Right forelimb (tissue), 1 donor: ENCODE data around the gene MEF2C.
"Not testable (repeated sequence)": the region's sequence is repeated elsewhere in the genome, so short reads cannot be mapped to it uniquely, and the experiment has no call there.

Experiments used
- DNase-seq: peaks from one replicate; pipeline ENCODE4 v3.0.0-alpha.2; 2018

MEF2C gene

DNA sequence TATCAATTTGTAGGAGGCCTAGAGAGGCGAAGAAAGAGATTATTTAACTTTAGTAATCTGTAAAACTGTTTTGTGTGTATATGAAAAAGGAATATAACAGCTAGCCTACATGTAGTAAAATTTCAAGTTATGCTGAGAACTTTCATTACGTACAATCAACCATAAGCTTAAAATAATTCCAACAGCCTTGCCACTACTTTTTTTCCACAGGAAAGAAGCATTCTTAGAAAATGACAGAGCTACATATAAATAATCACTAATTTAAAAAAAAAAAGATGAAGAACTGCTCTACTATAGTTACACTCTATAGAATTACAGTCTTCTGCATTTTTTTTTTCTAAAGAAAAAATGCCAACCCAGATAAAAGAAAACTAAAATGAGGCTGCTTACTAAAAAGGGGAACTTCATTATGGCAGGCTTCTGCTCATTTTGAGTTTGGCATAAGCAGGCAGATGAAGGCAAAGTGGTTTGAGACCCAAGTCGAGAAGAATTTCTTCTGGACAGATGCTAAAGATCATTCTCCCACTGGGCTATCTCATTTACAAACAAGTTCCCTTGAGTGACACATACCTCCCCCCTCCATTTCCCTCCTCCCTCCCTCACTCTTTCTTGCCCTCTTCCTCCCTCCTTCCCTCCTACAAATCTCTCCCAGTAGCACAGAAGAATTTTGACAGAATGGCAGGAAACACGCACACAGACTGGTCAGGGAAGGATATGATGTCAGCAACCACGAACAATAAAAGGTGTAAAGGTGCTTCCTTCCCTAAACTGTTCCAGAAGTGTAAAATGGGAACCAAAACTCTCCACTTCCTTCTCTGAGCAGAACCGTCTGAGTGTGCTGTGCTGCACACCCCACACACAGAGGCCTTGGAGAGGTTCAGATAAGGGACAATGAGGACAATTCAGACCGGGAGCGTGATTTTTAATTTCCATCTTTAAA lies 56.1 kb downstream of the MEF2C start:
- DNase-seq: no peak

DNA sequence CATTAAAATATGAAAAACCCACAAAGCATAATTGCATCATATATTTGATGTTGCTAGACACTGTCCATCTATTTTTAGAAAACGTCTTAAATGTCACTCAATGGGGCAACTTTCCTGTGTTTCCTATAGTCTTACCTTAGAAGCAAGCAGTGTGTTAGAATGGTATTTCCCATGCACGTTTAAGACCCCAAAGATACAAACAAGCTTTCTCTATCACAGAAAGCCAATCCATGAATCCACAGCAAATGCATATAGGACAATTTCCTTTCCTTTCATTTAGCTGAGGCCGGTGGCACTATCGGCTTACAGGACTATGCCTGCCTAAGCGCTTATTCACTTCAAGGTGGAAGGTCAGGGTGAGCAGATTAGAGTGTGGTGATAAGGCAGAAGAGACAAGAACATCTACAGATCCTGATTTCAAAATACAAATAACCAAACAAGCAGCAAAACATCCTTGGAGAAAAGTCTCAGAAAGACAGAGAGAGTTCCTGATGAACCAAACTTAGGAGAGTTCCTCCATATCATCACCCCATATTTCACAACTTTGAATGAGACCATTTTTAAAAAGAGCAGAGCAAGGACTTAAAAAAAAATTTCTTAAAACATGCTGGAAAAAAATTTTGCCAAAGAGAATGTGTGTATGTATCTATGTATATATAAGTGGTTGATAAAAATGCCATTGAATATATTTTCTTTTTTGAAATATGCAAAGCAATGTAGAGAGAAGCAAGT lies 57.2 kb downstream of the MEF2C start:
- DNase-seq: no peak

DNA sequence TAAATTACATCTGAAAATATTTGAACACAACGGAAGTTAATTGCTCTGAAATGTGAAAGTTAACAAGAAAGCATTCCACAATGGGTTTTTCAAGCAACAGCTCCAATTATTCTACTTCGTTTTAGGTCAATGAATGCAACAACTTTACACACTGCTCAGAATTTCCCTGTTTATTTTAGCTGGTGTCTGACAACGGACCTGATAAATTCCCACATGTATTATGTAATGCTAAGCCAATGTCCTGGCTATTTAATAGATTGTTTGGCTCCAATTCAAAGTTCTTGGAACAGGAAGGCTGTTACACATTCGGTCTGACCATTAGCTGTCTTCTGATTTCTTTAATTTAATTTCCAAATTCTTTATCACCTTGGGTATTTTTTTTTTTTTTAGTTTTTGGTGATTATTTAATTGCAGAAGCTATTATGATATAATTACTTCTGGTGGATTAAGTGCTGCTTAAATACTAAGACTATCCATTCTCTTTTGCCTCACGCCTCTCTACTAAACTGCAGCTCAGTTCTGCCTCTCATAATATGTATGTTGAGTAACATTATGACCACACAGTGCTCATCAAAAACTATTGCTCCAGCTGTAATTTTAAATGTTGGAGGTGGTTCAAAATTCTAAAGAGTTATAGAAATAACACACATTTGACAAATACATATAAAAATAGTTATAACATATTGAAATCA lies 57.9 kb downstream of the MEF2C start:
- DNase-seq: no peak

DNA sequence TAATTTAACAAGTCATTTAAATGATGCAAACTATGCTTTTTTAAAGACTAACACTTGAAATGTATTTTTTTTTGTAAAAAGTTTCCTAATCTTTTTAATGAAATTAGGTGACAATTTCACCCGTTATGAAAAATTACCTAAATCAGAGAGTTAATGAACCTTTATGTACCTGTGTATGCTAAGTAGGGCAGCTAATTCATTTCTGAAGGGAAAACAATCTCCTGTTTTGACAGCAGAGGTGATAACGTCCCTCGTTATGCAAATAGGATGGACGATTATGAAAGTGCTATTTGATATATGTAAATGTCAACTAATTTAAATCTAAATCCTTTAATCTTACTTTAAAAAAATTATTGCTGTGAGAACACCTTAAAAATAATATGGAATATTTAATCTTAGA lies 58.8 kb downstream of the MEF2C start:
- DNase-seq: no peak

DNA sequence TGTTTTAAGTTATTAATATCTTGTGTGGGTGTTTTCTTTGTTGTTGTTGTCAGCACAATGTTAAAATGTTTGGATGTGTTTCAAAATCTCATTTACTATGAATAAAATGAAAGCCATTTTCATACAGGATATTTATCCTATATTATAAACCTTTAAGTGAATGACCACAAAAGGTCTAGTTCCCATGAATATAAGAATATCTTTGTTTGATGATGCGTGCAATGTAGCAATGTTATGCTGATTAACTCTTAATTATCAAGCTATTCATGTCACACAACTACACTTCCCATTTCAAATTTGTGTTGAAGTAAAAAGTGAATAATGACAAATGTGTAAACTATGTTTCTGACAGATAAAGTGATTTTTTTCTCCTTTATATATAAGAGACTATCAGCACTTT lies 59.8 kb downstream of the MEF2C start:
- DNase-seq: no peak

DNA sequence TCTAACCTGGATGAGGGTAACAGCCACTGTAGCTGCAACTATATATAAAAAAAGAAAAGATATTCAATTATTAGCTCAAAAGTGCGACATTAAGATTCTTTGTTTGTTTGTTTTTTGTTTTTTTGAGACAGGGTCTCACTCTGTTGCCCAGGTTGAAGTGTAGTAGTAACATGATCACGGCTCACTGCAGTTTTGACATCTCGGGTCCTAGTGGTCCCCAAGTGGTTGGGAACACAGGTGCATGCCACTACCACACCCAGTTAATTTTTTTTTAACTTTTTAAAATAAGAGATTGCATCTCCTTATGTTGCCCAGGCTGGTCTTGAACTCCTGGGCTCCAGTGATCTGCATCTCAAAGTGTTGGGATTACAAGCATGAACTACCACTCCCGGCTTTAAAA lies 61.8 kb downstream of the MEF2C start:
- no peak for DNase-seq

DNA sequence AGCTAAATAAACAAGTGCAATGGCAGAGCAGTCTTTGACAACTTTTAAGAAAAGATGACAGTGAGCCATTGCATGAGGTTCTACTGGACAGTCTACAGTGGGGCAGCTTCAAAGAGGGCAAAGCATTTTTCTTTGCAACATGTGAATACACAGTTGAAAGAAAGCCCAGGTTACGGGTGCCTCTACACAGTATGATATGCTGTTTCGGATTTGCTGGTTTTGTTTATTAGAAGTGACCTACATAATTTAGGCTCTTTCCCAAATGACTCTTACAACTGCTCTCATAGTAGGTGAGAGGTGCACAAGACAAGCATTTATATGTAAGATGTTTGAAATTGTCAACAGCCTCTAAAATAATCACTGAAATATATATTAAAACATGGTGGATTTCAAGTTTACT lies 62.4 kb downstream of the MEF2C start:
- DNase-seq: no peak

DNA sequence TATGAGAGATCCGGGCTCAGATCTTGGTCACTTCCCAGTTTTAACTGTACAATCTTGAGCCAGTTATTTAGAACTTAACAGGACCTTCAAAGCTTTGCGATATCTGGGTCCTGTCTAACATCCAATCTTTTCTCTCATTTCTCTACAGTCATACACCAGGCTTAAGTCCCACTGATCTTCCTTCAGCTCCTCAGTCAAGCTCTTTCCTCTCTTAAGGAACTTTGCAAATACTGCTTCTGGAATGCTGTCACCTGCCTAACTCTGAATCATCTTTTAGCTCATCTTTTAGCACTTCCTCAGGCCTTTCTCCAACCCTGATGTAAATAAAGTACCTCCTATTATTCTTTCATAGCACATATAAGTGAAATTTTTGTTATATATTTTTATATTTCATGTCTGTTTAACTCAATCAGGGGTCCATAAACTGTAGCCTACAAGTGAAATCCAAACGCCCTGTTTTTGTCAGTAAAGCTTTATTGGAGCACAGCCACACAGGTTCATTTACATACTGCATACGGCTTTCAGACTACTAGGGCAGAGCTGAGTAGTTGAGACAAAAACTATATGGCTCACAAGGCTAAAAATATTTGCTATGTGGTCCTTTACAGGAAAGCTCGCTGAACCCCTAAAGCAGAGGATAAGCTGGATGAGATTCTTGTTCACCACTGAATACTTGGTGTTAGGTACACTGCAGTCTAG lies 63.5 kb downstream of the MEF2C start:
- no peak for DNase-seq

DNA sequence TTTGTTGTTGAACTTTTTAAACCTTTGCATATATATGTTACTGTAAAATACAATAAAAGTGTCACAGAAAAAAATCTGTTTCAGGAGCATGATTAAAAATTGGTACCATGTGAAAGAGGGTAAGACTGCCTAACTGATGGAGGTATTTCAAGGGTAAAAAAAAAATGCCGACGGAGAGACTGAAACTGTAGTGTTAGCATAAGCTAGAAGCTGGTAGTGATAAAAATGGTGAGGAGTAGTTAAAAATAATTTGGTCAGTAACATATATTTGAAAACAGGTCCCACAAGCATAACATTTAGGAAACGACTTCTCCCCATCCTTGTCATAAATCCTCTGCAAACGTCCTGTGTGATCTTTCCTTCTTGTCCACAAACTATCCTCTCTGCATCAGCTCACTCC lies 64.7 kb downstream of the MEF2C start:
- no peak for DNase-seq

DNA sequence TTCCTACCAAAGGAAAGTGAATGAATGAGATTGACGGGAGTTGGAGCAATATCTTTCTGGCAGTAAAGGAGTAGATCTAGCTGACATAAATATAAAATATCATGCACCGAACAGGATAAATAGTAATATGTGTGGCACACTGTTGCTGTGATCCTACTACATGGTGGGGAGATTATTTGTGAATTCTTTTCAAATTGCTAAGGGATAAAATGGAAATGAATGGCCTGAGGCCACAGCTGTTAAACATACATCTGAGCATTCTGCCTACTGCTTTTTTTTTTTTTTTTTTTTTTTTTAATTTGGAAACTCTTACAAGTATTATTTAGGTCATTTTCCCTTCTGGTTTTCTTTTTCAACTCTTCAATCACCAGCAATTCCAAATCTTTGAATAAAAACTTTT lies 66.8 kb downstream of the MEF2C start:
- no peak for DNase-seq

DNA sequence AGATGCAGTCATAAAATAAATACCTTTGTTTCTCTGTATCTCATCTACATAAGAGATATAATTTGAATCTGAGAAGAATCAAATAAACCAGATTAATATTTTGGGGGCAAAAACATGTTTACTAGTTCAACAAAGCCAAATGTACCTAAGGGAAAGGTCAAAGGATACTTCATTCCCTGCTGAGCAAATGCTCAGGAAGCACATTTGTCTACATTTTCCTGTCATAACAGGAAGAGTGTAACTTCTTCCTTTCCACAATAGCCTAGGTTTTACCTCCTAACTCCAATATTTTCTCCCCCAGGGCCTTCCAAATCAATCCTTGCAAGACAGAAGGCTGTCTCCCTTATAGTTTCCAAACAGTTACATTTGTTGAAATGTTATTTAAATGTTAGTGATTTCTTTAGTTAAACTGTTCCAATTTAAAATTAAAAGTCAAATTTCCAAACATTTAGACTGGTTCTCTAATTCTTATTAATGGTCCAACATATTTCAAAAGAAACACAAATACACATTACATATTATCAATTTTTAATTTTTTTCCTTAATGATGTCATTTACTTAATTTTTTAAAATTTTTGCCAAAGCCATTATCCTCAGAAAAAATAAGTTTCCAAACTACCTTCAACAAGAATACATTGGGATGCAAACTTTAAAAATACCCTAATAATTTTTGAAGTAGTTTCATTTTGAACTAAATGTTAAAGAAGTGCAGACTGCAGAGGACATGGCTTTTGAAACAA lies 67.8 kb downstream of the MEF2C start:
- DNase-seq: no peak

DNA sequence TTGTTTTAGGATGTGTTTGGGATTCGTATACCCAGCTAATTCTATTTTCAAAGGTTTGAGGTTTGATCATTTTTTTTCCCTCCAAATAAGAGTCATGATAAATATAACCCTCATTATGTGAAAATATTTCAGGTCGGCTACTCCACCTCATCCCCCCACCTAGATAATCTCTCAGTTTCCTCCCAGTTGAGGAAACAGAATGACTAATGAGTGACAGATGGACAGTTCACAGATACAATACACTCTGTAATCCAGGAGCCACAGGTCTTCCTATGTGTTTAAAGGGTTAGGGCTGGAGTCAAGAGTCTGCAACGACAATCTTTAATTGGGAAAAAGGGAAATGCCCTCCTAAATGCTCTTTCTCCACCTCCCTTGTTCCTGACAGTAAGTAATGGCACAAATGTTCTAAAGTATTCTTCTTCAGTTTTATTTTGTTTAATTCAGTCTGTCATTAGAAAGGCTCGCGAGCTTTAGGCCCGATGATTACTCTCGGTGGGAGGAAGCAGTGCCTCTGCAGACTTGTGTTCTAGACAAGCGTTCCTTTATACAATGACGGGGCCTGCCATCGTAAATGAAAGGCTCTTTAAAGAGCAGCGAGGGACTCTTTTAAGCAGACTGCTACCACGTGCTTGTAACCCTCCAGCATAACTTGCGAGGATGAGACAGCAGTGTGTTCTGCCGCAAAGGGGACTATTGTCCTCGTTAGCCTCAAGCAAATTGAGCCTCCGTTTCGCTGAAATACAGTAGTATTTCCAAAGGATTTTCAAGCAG lies 69.0 kb downstream of the MEF2C start:
- no peak for DNase-seq

DNA sequence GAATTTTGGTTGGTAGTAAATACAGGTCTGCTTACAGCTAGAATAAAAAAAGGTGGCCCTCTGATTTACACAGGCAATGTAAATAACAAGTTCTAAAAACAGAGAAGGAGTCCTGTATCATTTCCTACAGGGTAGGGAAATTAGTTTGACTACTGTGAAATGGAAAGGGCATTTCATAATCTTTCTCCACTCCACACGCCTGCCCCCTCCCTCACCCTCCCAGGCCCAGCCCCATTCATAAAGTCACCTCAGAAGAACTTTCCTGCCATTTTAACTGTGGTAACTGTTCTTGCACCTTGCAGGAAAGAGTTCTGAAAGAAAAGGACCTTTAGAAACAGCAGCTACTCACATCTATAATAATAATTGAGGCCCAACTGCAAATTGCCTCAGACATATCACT lies 69.7 kb downstream of the MEF2C start:
- DNase-seq: no peak

DNA sequence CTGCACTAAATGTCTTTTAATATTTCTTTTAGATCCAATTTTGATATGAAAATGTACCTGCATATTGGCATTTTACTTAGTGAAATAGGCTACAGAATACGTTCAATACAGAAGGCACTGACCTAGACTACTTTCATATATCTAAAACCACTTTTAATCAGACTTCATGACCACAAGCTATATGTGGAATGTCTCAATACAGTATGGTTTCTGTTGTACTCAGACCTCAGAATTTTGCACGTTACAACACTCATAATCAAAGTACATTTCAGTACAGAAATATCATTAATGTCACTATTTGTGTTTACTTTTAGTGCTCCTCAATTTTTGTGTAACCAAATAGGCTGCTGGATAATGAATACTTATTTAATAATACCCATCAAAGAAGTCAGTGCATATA lies 74.8 kb downstream of the MEF2C start:
- DNase-seq: no peak

DNA sequence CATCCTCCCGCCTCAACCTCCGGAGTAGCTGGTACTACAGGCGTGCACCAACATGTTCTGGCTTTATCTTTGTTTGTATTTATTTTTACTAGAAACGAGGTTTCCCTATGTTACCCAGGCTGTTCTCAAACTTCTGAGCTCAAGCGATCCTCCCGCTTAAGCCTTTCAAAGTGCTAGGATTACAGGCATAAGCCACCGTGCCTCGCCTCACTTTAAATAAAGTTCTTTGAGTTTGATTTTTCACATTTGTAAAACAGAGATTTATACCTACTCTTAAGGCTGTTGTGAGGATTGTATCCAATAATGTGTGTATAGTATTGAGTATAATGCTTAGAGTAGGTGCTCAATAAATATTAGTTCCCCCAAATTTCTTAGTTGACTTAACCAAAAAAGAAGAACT lies 75.7 kb downstream of the MEF2C start:
- no peak for DNase-seq

DNA sequence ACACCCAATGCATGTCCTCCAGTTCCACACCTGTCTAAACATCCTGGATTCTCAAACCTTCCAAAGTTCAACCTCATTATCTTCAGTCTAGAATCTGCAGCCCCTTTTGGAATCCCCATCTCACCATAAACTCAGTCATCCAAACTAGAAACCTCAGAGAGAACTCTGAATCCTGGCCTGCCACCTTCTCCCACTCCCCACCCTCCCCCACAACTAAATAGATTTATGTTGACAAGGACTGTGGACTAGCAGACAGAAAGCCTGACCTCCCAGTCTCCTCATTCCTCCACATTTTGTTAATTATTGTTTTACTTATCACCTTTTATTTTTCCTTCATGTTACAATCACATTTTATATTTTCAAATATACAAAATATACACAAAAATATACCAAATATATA lies 76.6 kb downstream of the MEF2C start:
- no peak for DNase-seq

DNA sequence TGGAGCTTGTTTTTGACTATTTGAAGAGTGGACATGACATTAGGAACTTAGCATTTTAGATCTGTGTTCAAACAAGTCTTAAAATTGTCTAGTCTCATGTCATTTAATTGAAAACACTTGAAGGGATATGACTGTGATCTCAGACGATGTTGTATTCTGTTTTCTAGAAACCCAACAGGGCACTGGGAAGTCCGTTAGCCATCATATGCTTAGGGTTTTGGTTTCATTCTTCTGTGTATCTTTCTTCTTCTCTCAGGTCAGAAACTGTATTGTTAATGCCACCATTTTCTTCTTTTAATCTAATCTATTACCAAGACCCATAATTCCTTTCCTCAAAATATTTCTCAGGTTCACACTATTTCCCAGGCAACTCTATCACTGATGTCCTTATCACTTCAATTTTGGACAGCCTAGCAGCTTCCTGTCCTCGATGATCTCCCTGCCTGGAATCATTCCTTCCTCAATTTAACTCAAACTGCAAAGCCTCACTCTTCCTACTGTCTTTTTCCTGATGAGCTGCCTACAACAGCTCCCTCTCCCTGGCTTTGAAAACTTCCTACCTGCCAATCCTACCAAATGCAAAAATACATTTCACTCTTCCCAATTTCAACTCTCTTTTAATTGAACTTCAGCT lies 77.7 kb downstream of the MEF2C start:
- DNase-seq: no peak

DNA sequence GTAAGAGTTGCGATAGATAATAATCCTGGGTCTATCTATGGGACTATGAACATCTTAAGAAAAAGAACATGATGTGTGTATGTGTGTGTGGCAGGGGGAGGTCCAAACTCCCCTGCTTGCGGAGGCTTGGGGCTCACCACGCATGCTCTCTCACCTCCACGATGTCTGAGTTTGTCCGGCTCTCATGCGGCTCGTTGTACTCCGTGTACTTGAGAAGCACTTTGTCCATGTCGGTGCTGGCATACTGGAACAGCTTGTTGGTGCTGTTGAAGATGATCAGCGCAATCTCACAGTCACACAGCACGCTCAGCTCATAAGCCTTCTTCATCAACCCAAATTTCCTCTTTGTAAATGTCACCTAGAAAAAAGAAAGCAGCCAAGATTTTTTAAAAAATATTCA lies 78.5 kb downstream of the MEF2C start:
- no peak for DNase-seq

DNA sequence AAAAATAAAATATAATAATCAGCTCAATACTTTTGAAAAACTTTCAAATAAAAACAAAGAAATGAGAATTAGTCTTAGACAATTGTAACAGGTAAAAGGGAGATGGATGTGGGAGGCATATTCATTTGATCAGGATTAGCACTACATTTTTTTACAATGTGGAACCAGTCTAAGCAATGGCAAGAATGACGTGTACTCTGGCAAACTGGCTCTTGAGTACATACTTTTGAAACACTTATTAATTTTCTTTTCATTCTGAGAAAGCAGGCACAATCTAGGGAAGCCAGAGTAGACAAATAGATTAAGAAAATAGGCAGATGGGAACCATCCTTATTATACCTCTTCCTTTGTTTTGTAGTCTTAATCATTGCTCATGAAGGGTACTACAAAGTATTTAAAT lies 79.7 kb downstream of the MEF2C start:
- no peak for DNase-seq

DNA sequence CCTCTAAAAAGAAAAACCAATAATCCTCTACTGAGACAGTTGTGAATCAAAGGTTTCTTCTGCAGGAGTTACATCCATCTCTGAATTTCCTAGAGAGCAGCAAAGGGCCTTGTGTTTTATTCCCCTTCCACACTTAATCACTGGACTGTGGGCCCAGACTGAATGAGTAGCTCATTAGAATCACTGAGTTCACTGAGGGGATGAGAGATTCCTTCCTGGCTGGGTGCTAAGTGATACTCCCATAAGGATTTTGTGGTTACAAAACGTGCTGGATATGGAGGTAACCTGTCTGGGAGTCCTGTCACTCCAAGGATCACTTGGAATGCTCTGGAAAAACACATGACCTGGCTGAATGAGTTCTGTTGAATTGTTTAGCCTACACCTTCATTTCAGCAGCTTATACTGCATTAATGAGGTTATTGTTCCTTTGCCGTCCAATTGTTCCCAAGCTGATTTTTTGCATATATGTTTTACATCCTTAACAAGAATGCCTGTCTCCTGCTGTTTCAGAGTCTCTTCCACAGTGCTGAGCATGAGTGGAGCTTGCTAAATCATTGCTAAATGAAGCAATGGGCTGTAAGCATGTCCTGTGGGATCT lies 82.9 kb downstream of the MEF2C start:
- no peak for DNase-seq

DNA sequence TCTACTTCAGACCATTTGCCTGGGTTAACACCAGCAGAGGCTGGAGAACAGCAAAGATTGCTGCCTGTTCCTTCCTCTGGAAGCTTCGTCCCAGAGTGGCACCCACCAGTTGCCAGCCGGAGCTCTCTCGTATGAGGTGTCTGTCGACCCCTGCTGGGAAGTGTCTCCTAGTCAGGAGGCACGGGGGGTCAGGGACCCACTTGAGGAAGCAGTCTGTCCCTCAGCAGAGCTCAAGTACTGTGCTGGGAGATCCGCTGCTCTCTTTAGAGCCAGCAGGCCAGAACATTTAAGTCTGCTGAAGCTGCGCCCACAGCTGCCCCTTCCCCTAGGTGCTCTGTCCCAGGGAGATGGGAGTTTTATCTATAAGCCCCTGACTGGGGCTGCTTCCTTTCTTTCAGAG lies 84.1 kb downstream of the MEF2C start:
- not testable (repeated sequence) for DNase-seq
